Karpas-422 (cell line): ENCODE results near the gene CDT1. TPM values are rescaled to one million over a fixed set of nuclear protein-coding genes. Genes with fewer than 3 reads are reported as not detected.
"Not testable (repeated sequence)": the region's sequence is repeated elsewhere in the genome, so short reads cannot be mapped to it uniquely, and the experiment has no call there.

Experiments
- DNase-seq: peaks from one replicate; pipeline ENCODE4 v3.0.0-alpha.2; 2015
- H2AFZ ChIP-seq: fragments of 200-600 bp; sonication (generic); 2 replicates; pipeline ENCODE4 v1.6.1; 2014; ENCODE audit warnings: antibody characterized with exemption, low read length, mixed read lengths
- H3K27ac ChIP-seq: fragments of 200-600 bp; sonication (generic); 2 replicates; pipeline ENCODE4 v1.5.1; 2014; ENCODE audit warnings: mild to moderate bottlenecking, low read length, moderate library complexity
- H3K27me3 ChIP-seq: fragments of 200-600 bp; sonication (generic); 2 replicates; pipeline ENCODE4 v1.6.1; 2014; ENCODE audit warnings: low read length, mixed read lengths
- H3K36me3 ChIP-seq: fragments of 200-600 bp; sonication (generic); 2 replicates; pipeline ENCODE4 v1.6.1; 2014; ENCODE audit warnings: low read length, mixed read lengths; ENCODE audit not compliant: insufficient read depth
- H3K4me1 ChIP-seq: fragments of 200-600 bp; sonication (generic); 2 replicates; pipeline ENCODE4 v1.6.1; 2014; ENCODE audit warnings: mild to moderate bottlenecking, low read length, mixed read lengths
- H3K4me2 ChIP-seq: fragments of 200-600 bp; sonication (generic); 2 replicates; pipeline ENCODE4 v1.6.1; 2014; ENCODE audit warnings: low read length, low read depth, mild to moderate bottlenecking; ENCODE audit not compliant: poor library complexity, severe bottlenecking
- H3K4me3 ChIP-seq: fragments of 200-600 bp; sonication (generic); 2 replicates; pipeline ENCODE4 v1.5.1; 2014; ENCODE audit warnings: mild to moderate bottlenecking, antibody characterized with exemption, low read length, mixed read lengths
- H3K79me2 ChIP-seq: fragments of 200-600 bp; sonication (generic); 2 replicates; pipeline ENCODE4 v1.6.1; 2014; ENCODE audit warnings: mild to moderate bottlenecking, low read length, mixed read lengths
- H3K9ac ChIP-seq: fragments of 200-600 bp; sonication (generic); 2 replicates; pipeline ENCODE4 v1.6.0; 2014; ENCODE audit warnings: low read length
- H3K9me2 ChIP-seq: fragments of 200-600 bp; sonication (generic), shearing (Covaris generic); replicated peaks from 2 replicates; pipeline ENCODE4 v1.6.0; 2014; ENCODE audit warnings: mild to moderate bottlenecking, low read length, moderate library complexity; ENCODE audit not compliant: insufficient read depth
- H3K9me3 ChIP-seq: fragments of 300-700, 200-600 bp; sonication (generic); 2 replicates; pipeline ENCODE4 v1.6.1; 2014; ENCODE audit warnings: low read length, mixed read lengths
- H4K20me1 ChIP-seq: fragments of 200-600 bp; sonication (generic); 2 replicates; pipeline ENCODE4 v1.6.1; 2014; ENCODE audit warnings: mild to moderate bottlenecking, antibody characterized with exemption, low read length, low read depth; ENCODE audit not compliant: insufficient read depth
- total RNA-seq: library from RNA; depleted of rRNA; stranded (reverse); fragments of >200 nt; shearing (Covaris generic); gene quantifications from 2 replicates; pipeline ENCODE4 v1.2.3, GENCODE V29; 2014; ENCODE audit warnings: low replicate concordance

CDT1 gene
- total RNA-seq, 1 experiment from 2014 or later = 20.4 TPM

GRCh38 chr16:88771781-88772180, 31.8 kb upstream of the CDT1 start:
- not testable (repeated sequence) for H3K9ac ChIP-seq, H2AFZ ChIP-seq, H3K9me3 ChIP-seq, H3K4me3 ChIP-seq, H3K9me2 ChIP-seq, H4K20me1 ChIP-seq, H3K79me2 ChIP-seq, H3K4me2 ChIP-seq, H3K36me3 ChIP-seq, H3K27ac ChIP-seq, DNase-seq, H3K27me3 ChIP-seq
- H3K4me1 ChIP-seq = peaks cover 12% of the 10 kb centered on the region

GRCh38 chr16:88772871-88773811, 30.4 kb upstream of the CDT1 start:
- no peaks in the 10 kb centered on the region for H3K9me2 ChIP-seq
- H3K4me2 ChIP-seq = no peak overlapping the region
- H3K9me3 ChIP-seq = no peaks in the 10 kb centered on the region
- H2AFZ ChIP-seq = no peak overlapping the region
- H3K27me3 ChIP-seq = no peaks in the 10 kb centered on the region
- 0 out of 2 replicates have a peak, but pooled peaks cover 5% of the 10 kb centered on the region for H4K20me1 ChIP-seq
- H3K9ac ChIP-seq = no peak overlapping the region
- H3K27ac ChIP-seq = no peak overlapping the region
- no peaks in the 10 kb centered on the region for H3K36me3 ChIP-seq
- no peaks in the 10 kb centered on the region for H3K79me2 ChIP-seq
- no peak for DNase-seq
- no peak overlapping the region for H3K4me3 ChIP-seq
- peaks cover 12% of the 10 kb centered on the region for H3K4me1 ChIP-seq

DNA sequence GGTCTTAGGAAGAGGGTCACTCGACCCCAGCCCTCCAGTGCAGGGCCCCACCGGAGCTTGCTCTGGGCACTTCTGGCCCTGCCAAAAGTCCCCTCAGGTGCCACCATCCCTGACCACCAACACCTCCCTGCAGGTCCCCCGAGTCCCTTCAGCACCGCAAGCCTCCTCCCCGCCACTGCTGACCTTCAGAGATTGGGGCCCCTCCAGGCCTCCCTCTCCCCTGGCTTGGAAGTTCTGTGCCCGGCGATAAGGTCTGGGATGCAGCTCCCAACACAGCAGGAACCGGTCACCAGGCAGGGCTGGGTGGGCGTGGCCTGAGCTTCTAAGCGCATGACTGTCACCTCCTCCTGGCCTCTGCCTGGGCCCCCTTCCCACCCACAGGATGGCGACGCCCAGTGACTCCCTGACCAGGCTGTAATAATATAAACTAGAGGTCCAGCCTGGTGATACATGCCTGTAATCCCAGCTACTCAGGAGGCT, 29.7 kb upstream of the CDT1 start:
- no peaks in the 10 kb centered on the region for H3K9me2 ChIP-seq
- no peaks in the 10 kb centered on the region for H3K36me3 ChIP-seq
- 0 out of 2 replicates have a peak, but pooled peaks cover 5% of the 10 kb centered on the region for H4K20me1 ChIP-seq
- H3K4me3 ChIP-seq = no peak overlapping the region
- H3K27me3 ChIP-seq = no peaks in the 10 kb centered on the region
- no peak overlapping the region for H3K4me2 ChIP-seq
- H3K9ac ChIP-seq = no peak overlapping the region
- H3K79me2 ChIP-seq = no peaks in the 10 kb centered on the region
- DNase-seq = no peak
- no peak overlapping the region for H3K27ac ChIP-seq
- no peaks in the 10 kb centered on the region for H3K9me3 ChIP-seq
- peaks cover 12% of the 10 kb centered on the region for H3K4me1 ChIP-seq
- no peak overlapping the region for H2AFZ ChIP-seq

- Histone ChIP-seq H3K4me1 (peaks cover 10% of the 10 kb centered on the region), H3K79me2 (no peaks in the 10 kb centered on the region), H2AFZ (no peak overlapping the region), H4K20me1 (0 out of 2 replicates have a peak, but pooled peaks cover 5% of the 10 kb centered on the region), H3K4me2 (no peak overlapping the region), H3K36me3 (no peaks in the 10 kb centered on the region), H3K27ac (no peak overlapping the region), H3K9me2 (no peaks in the 10 kb centered on the region), H3K9me3 (no peaks in the 10 kb centered on the region), H3K4me3 (no peak overlapping the region), H3K27me3 (no peaks in the 10 kb centered on the region), H3K9ac (no peak overlapping the region)
- no peak for DNase-seq
Measured at GRCh38 chr16:88774544-88775393, 28.8 kb upstream of the CDT1 start.

- Histone ChIP-seq H3K9me3 (no peaks in the 10 kb centered on the region), H3K36me3 (no peaks in the 10 kb centered on the region), H3K4me2 (no peak overlapping the region), H3K4me3 (no peak overlapping the region), H3K4me1 (peaks cover 3% of the 10 kb centered on the region), H3K9ac (no peak overlapping the region), H3K79me2 (no peaks in the 10 kb centered on the region), H3K27me3 (no peaks in the 10 kb centered on the region), H3K27ac (no peak overlapping the region), H4K20me1 (no peaks in the 10 kb centered on the region), H2AFZ (no peak overlapping the region), H3K9me2 (no peaks in the 10 kb centered on the region)
- no peak for DNase-seq
Measured at GRCh38 chr16:88775825-88776224, 27.8 kb upstream of the CDT1 start.

DNA sequence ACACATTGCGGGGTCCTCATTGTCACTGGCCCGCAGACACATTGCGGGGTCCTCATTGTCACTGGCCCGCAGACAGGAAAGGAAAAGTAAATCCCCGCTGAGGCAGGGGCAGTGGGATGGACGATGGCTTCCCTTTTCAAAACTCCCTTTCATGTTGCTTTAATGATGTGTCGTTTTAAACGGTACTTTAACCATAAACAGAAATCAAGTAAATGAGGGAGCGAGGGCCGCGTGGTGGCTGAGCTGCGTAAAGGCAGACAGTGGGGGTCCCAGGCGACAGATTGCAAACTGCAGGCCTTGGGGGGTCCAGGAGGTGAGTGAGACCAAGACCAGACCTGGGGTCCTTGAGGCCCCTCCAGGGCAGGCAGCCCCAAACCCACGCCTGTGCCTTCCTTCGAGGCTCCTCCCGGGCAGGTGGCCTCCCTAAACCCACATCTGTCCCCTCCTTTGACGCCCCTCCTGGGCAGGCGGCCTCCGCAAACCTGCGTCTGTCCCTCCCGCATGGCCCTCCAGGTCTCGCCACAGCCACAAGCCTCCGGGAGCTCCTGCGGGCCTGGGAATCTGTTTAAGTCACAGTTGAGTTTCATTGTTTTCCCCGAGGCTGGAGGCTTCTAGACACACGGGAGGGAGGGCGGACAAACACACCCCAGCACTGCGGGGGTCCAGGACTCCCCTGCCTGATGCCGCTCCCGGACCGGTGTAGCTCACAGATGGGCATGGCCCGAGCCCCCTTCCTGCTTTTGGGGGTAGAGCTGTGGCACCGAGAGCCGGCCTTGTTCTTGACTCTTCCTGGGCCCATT, 25.9 kb upstream of the CDT1 start:
- Histone ChIP-seq H3K27ac (no peak overlapping the region), H3K9me3 (no peaks in the 10 kb centered on the region), H3K4me2 (no peak overlapping the region), H3K9me2 (no peaks in the 10 kb centered on the region), H3K9ac (no peak overlapping the region), H3K36me3 (no peaks in the 10 kb centered on the region), H3K79me2 (no peaks in the 10 kb centered on the region), H3K27me3 (no peaks in the 10 kb centered on the region), H4K20me1 (no peaks in the 10 kb centered on the region), H3K4me1 (no peaks in the 10 kb centered on the region), H2AFZ (no peak overlapping the region), H3K4me3 (no peak overlapping the region)
- DNase-seq = no peak

DNA sequence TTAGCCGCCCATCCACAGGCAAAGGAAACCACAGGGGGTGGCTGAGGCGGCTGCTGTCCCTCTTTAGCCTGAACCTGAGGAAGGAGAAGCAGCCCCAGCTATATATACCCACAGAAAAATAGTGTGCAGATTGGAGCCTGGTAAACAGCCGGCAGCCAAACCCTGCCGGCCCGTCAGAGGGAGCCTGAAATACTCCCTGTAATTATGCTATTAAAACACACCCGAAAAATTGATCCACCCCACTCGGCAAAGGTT, 25.4 kb upstream of the CDT1 start:
- no peak overlapping the region for H3K4me2 ChIP-seq
- H3K4me3 ChIP-seq = no peak overlapping the region
- H2AFZ ChIP-seq = no peak overlapping the region
- no peaks in the 10 kb centered on the region for H3K9me2 ChIP-seq
- no peak for DNase-seq
- H3K27ac ChIP-seq = no peak overlapping the region
- H3K36me3 ChIP-seq = no peaks in the 10 kb centered on the region
- H3K27me3 ChIP-seq = no peaks in the 10 kb centered on the region
- H3K79me2 ChIP-seq = no peaks in the 10 kb centered on the region
- H4K20me1 ChIP-seq = no peaks in the 10 kb centered on the region
- no peaks in the 10 kb centered on the region for H3K9me3 ChIP-seq
- H3K4me1 ChIP-seq = no peaks in the 10 kb centered on the region
- no peak overlapping the region for H3K9ac ChIP-seq
